Measurements from ENCODE around the gene DCLK1.

- no peak for TF ChIP-seq EP300 (IDR thresholded peaks at IDR 0.05)
- TF ChIP-seq CTCF (IDR thresholded peaks at IDR 0.05) = no peak
These were observed 386.5 kb downstream of the DCLK1 start for GRCh38 chr13:35744566-35745178.
